ENCODE results near the gene LRRC25.

Gene LRRC25

GRCh38 chr19:18342090-18342632, 55.3 kb downstream of the LRRC25 start:
- Histone ChIP-seq H3K4me3 (ENCODE audit: low read length) (no peak overlapping the region), H3K9me3 (ENCODE audit: insufficient read depth, low read length) (no peaks in the 10 kb centered on the region), H3K27ac (ENCODE audit: low read length) (no peak overlapping the region), H2AFZ (ENCODE audit: low read depth, low read length) (no peak overlapping the region), H3K9ac (ENCODE audit: low read length) (no peak overlapping the region), H3K4me2 (ENCODE audit: low read length) (no peak overlapping the region), H3K4me1 (ENCODE audit: low read length) (peaks cover 17% of the 10 kb centered on the region), H3K36me3 (replicated peaks; ENCODE audit: low read depth, low read length) (no peaks in the 10 kb centered on the region), H3K79me2 (ENCODE audit: low read length) (no peaks in the 10 kb centered on the region), H3K27me3 (ENCODE audit: low read depth, low read length) (0 out of 2 replicates have a peak, but pooled peaks cover 5% of the 10 kb centered on the region), H4K20me1 (ENCODE audit: insufficient read depth, low read length) (no peaks in the 10 kb centered on the region)
- TF ChIP-seq CTCF (IDR thresholded peaks at IDR 0.05; ENCODE audit: low read depth, low read length): no peak
- TF ChIP-seq EZH2phosphoT487 (IDR thresholded peaks at IDR 0.05; ENCODE audit: low read depth): no peak

All from OCI-LY3 (cell line).